CD4-positive, alpha-beta T cell treated with Interleukin-17A for 1 hour (primary cell): ENCODE data around the gene TSPYL1.
A peak's percentile ranks its signal among the peaks of the same experiment; 100 is the strongest.
"Not testable (repeated sequence)": the region's sequence is repeated elsewhere in the genome, so short reads cannot be mapped to it uniquely, and the experiment has no call there.

Experiments used
- DNase-seq: peaks from one replicate; pipeline ENCODE4 v3.0.0-alpha.2; 2020

The TSPYL1 gene

DNA sequence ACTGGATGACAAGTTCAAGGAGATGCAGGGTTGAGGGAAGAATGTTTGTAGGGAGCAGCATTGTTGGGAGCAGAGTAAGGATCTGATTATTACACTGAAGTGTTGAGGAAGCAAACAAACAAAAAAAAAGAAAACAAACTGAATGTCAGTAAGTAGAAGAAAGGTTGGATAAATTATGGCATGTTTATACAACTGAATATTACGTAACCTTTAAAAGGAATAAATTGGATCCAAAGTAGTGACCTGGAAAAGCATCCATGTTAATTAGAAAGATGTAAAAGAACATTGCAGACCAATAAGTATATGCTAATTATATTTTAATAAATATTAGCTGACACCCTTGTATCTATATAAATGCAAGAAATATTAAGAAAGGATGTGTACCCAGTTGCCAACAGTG lies 12.8 kb upstream of the TSPYL1 start:
- no peak for DNase-seq

DNA sequence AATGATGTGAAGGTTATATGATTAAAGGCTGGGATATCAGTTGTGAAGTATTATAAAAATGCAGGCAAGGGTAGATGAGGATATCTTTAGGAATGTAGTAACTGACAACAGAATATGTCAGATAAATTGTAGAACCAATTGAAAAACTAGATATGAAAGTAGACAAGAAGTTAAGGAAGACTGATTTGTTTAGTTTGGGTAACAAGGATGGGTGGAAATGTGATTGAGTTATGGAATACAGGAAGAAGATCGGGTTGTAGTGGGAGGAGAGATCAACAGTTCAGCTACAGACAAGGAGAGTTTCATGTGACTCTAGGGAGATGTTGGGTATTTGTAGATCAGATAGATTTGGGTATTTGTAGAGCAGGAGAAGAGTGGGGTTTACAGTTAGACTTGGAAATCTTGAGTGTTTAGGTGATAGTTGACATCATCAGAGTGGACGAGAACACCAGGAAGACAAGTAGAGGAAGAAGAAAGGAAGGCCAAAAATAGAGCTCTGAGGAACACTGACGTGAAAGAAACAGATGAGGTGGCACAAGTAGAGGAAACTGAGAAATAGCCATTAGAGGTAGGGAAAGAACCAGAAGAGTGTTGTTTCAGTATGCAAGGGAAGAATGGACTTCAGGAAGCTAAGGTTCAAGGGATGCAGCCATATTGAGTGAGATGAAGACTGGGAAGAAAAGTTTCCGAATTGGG lies 12.1 kb upstream of the TSPYL1 start:
- DNase-seq, result no peak

DNA sequence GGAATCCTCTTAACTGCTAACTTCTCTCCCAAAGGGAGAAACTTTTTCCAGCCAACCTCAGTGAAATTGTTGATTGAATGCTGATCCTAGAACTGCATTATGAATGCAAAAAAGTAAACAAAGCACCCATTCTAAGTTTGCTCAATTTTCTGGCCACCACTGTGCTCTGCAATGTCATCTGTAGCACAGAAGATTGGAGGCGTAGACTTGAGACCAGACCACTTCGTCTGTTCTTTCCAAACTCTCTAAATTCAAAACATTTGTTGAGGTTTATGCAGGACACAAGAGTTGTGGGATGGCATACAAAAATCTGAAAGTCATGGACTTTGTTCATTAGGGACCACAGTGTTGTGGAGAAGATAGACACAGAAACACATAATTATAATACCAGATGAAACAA lies 11.1 kb upstream of the TSPYL1 start:
- no peak for DNase-seq

DNA sequence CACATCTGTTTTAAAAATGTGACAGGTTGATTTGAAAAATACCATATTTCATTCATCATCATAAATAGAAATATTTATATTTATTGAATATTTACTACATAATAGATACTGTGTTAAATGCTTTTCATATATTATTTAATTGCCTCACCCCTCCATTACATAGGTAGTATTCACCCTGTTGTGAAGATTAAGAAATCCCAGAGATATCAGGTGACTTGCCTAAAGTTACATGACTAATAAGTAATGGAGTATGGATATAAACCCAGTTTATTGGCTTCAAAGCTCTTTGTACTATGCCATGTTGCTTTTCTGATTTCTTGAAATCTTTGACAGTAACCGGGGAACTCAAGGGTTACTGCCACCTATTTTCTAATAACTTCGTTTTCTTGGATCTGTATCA lies 10.1 kb upstream of the TSPYL1 start:
- no peak for DNase-seq

DNA sequence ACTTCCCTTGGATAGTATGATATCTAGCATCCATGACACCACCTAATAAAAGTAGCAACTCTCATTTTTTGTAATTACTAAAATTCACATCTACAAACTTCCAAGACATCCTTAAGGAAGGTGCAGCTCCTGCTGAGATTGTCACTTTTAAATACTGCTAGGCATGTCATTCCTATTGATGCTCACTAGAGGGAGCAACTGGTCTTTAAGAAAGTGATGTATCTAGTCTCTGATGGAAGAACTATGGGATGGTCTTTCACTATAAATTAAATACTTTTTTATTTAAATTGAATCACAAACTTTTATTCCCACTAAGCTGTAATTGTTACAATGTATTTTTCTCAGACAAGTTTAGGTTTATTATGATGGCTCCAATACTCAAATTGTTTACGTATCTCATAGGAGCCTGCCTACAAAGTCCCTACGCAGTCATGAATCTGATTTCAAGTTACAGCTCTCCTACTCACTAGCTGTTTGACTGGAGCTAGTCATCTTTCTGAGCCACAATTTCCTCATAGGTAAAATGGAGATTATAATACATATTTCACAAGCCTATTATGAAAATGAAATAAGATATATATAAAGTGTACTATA lies 8.1 kb upstream of the TSPYL1 start:
- peak; percentile 64 for DNase-seq

DNA sequence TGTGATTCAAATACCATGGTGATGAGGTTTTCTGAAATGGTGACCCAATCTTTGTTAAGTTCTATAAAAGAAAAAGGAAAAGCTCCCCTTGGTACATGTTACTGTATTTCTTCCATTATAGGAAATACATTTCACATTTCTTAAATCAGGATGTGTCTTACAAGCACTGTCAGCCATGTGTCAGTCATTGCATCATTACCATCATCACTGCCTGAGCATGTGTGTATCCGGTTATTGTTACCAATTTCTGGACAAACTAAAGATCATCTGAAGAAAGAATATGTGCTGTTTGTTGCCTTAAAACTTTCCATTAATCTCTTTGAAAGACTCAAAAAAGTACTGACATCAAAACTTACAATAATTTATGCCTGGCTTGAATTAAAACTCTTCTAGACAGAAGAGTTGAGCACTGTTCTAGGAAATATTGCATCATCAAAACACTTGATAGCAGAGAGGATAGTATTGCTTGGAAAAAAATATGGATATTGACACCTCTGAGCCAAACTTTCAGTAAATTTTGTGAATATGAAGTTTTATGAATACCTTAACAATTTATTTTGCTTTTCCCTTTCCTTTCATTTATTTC lies 7.1 kb upstream of the TSPYL1 start:
- no peak for DNase-seq

DNA sequence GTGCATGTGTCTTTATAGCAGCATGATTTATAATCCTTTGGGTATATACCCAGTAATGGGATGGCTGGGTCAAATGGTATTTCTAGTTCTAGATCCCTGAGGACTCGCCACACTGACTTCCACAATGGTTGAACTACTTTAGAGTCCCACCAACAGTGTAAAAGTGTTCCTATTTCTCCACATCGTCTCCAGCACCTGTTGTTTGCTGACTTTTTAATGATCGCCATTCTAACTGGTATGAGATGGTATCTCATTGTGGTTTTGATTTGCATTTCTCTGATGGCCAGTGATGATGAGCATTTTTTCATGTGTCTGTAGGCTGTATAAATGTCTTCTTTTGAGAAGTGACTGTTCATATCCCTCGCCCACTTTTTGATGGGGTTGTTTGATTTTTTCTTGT lies 5.3 kb upstream of the TSPYL1 start:
- DNase-seq, result not testable (repeated sequence)

DNA sequence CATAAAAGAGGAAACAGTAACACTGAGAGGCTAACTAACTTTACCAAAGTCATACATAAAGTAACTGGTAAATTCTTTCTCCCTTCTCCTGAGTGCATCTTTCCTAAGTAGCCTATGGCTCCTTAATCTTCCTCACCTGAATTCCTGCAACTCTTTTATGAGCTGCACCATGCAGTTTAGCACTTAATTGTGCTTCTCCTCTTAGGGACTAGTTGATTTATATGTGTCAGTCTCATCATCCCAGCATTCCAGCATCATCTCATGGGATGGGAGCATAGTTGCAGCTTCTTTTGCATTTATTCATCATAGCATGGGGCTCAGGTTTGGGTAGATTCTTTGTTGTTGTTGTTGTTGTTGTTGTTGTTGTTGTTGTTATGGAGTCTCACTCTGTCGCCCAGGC lies 3.5 kb upstream of the TSPYL1 start:
- DNase-seq, result no peak

DNA sequence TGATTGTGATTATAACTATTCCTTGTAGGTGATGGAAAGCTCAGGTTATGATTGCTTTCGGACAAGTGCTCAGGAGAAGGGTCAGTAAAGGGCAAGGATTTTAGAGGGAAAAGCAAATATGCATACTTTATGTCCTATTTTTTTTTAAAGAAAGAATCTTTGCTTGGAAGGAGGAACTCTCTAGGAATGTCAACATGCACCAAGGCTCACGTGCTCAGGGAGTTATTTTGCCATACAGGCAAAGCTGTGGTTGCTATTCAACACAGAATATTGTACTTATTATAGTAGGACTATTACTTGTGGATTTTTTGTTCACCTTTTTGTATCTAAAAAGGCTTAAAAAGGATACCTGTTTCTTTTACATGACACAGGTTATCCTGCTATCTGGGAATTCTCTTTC lies 3.0 kb upstream of the TSPYL1 start:
- DNase-seq, result no peak

DNA sequence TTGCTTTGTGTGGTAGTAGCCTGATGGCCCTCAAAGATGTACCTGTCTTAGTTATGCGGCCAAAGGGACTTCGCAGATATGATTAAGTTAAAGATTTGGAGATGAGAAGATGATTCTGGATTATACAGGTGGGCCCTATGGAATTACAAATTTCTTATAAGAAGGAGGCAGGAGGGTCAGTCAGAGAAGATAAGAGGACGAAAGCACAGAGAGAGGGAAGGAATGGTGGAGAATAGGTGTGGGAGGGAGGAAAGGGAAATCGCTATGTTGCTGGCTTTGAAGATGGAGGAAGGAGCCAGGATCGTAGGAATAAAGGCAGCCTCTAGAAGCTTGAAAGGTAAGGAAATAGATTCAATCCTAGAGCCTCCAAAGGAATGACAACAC lies 1.2 kb upstream of the TSPYL1 start:
- no peak for DNase-seq

DNA sequence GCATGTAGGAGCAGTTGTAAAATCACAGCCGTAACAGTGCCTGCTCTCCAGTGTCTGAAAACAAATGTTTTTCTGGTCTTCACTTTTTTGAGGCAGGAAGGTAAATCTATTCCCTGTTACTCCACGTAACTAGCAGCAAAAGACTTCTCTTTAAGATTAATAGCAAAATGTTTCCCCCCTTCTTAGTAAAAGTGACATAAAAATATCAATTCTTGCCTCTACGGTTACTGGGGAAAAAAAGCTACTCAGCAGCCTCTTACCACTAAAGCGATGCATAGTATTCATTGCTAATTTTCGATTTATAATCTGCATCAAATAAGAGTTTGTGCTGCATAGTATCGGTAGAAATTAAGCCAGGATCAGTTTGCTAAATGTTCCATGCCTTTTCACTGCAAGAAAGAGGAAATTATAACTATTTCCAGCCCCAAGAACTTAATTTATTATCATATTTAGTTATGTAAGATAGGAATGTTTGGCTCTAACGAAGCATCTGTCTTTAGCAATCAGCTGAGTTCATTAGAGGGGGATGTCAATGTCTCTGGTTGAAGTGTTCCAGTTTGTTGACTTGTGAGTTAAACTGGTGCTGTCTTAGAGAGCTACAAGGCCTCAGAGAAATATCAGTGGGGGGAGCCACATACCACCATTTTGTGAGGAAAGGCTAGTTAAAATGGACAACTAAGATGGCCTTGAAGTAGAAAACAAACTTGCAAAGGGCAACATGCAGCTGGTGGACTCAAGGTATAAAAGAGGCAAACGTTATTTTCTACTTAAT lies 617 bp upstream of the TSPYL1 start:
- peak; percentile 28 for DNase-seq

DNA sequence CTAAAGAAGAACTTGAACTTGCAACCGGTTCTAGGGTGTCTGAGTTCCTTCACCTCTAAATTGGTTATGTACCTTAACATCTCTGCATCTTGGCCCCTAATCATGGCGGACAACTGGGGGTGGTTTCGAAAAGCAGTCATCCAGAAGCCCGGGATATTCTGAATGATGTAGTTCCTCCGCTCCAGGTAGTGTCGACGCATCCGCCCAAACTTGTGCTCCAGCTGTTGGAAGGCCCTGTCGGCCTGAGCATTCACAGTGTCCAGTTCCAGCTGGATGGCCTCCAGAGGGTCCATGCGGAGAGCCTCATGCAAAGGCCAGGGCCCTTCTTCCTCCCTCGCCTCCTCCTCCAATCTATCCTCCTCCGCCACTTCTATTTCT lies 887 bp downstream of the TSPYL1 start:
- peak; percentile 52 for DNase-seq

DNA sequence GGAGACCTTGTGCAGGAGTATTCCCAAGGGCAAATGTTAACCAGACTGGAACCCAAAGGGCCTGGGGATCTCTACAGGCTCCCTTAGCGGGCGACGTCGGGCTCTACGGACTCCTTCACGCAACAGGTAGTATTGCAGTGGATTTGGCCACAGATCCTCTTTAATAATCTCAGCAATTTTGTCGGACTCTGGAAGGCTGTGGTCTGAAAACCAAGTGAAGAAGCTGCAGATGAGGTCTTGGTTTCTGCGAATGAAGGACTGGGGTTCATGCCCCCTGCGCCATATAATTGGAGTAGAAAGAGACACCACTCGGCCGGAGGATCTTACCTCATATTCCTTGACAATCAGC lies 1.3 kb downstream of the TSPYL1 start:
- no peak for DNase-seq

DNA sequence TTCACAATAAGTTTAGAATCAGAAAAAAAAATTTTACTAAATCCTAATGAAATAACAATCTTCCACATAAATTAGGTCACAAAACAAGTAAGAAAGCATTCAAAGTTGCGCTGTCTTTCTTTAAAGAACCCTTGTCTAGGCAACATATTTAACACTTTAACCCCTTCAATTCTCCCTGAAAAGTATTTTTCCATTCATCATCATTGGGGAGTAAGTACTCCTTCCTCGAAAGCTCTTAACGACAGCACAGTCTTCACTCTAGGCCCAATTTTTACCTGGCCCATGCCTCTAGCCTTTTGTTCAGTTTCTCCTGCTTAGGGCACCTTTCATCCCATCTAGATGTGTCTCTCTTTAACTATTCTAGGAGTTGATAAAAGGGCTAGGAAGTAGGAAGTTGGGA lies 2.6 kb downstream of the TSPYL1 start:
- DNase-seq, result no peak

DNA sequence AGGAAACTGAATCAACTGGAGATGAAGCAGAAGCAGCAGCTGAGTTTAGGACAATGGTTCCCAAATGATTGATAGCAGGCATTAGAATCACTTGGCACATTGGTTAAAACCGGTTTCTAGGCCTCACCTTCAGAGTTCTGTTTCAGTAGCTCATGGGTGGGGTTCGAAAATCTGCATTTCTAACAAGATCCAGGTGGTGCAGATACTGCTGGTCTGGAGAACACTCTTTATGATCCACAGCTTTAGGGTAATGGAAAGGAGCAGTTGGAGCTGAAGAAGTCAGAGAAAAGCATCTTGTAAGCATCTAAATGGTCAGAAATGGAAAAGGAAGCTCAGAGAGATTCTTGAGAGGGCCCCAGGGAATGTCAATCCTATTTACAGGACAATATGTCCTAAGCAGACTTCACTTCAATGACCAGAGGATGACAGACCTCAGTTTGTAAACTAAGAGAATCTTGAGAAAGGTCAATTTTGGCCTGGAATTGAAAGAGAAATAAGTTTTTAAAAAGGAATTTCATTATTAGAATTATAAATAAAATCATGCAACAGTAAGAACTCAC lies 8.5 kb downstream of the TSPYL1 start:
- DNase-seq, result no peak

DNA sequence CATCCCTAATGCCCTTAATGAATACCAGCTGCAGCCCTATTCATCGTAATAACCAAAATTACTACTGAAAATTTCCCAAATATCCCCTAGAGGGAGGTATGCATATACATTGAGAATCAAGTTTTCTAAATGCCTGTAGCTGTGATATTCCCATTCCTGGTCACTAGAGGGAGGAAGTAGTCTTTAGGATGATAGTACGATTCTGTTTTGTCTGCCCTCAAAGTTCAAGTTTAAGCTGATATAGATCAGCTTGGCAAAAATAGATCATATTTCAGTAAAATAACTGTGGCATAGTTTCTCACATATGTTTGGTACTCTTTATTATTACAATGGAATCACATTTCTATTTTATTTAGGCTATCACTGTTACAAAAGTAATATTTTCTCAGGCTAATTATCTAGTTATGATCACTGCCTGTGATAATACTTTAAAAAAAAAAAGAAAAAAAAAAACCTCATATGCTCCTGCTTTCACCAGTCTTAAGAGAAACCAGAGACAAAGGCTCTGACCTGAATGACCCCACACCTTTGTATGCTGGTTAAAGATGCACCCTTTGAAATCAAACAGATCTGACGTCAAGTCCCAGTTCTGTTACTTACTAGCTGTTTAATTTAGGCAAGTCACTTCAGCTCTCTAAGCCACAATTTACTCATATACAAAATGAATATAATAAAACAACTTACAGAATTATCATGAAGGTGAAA lies 11.0 kb downstream of the TSPYL1 start:
- DNase-seq, result peak; percentile 75

DNA sequence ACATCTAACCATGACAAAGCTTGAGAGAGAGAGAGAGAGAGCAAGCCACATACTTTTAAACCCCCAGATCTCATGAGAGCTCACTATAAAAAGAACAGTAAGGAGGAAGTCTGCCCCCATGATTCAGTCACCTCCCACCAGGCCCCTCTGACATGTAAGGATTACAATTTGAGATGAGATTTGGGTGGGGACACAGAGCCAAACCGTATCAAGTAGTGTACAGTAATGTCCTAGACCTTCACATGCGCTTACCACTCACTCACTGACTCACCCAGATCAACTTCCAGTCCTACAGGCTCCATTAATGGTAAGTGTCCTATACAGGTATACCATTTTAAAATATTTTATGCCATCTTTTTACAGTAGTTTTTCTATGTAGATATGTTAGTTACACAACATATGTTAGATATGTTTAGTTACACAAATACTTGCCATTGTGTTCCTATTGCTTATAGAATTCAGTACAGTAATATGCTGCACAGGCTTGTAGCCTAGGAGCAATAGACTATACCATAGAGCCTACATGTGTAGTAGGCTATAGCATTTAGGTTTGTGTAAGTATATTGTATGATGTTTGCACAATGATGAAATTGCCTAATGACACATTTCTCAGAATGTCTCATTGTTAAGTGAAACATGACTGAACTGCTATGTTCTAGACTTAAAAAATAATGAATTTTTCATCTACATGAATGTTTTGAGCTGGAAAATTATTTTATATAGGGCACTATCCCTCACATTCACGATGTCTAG lies 11.7 kb downstream of the TSPYL1 start:
- no peak for DNase-seq

DNA sequence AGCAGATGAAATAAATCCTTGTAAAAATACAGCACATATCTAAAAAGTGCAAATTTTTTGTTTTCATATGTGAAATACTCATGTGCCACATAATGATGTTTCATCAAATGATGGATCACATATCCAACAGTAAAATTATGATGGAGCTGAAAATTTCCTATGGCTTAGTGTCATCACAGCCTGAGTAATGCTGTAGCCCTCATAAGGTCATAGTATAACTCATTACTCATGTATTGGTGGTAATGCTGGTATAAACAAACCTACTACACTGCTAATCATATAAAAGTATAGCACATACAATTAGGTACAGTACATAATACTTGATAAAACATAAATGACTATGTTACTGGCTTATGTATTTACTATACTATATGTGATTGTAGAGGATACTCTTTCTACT lies 12.9 kb downstream of the TSPYL1 start:
- DNase-seq, result no peak

DNA sequence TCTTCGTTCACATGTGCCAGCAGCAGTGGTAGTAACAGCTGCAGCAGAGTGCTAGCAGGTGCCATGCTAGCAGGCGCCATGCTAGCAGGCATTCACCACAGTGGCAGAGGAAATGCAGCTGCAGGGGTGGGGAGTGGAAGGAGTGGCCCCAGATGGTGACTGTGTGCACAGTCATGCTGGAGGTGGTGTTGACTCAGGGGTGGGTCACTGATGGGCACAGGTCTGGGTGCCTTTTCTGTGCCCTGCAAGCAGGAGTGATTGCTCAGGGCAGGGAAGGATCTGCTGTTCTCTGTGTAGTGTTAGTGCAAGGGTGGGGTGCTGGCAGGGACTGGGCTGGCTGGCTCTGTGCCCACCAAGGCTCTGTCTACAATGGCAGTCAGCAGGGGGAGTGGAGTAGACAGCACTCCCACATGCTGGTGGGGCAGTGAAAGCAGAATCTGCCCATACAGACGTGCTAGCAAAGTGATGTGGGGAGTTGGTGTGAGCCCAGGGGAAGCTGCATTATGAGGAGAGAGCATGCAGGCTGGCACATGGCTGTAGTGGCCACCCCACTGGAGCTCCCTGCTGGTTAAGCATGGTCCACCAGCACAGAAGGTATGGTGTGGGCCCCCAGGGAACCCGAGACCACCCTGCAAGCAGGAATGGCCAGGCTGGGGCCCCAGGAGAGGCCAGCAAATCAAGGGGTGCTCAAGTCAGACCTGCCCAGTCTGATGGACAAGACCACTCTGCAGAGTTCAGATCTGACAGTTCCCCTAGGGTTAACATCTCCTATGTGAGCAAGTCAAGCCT lies 14.5 kb downstream of the TSPYL1 start:
- DNase-seq, result no peak

DNA sequence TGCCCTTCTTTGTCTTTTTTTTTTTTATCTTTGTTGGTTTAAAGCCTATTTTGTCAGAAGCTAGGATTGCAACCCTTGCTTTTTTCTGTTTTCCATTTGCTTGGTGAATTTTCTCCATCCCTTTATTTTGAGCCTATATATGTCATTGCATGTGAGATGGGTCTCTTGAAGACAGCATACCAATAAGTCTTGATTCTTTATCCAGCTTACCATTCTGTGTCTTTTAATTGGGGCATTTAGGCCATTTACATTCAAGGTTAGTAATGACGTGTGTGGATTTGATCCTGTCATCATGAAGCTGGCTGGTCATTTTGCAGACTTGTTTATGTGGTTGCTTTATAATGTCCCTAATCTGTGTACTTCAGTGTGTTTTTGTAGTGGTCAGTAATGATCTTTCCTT lies 16.4 kb downstream of the TSPYL1 start:
- DNase-seq, result no peak

DNA sequence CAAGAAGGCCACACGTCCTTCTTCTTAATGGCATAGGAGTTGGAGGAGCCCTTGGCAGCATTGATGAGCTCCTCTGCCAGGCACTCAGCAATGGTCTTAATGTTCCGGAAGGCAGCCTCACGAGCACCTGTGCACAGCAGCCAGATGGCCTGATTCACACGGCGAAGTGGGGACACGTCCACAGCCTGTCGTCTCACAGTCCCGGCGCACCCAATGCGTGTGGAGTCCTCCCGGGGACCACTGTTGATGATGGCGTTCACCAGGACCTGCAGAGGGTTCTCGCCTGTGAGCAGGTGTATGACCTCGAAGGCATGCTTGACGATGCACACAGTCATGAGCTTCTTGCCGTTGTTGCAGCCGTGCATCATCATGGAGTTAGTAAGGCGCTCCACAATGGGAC lies 21.2 kb downstream of the TSPYL1 start:
- DNase-seq, result no peak

DNA sequence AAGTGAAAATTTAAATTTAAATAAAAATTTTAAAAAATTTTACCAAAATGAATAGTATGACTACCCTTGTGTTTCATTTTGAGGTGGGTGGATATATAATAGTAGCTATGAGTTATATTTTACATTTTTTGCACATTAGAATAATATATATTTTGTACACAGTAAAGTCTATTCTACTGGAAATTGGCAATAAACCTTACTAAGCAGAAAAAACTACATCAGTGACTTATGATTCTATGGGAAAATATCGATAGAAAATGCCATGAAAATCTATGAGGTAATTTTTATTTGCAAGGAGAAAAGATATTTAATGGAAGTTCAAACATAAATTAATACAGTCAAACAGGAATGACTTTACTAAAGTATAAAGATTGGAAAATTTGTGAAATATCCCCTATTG lies 23.0 kb downstream of the TSPYL1 start:
- no peak for DNase-seq
